Smooth muscle cell (in vitro differentiated cells): Measurements from ENCODE around the gene TNC. TPM values are rescaled to one million over a fixed set of nuclear protein-coding genes. Genes with fewer than 3 reads are reported as not detected.

Experiments
- DNase-seq: peaks from one replicate; lab custom pipeline; 2025; ENCODE audit not compliant: unreplicated experiment; lab: John Stamatoyannopoulos, UW
- H2AFZ ChIP-seq: fragments of 200-600 bp; sonication (generic); 2 replicates; pipeline ENCODE4 v1.6.0; 2016; ENCODE audit warnings: antibody characterized with exemption, low read depth, mild to moderate bottlenecking
- H3F3A ChIP-seq: fragments of 200-600 bp; sonication (generic); 2 replicates; pipeline ENCODE4 v1.6.0; 2017; ENCODE audit warnings: antibody characterized with exemption, low read depth
- H3K27ac ChIP-seq: fragments of 200-600 bp; sonication (generic); 2 replicates; pipeline ENCODE4 v1.5.1; 2016; ENCODE audit warnings: low read depth, mild to moderate bottlenecking
- H3K27me3 ChIP-seq: fragments of 200-600 bp; sonication (generic); 2 replicates; pipeline ENCODE4 v1.6.1; 2016; ENCODE audit warnings: low read depth, mild to moderate bottlenecking
- H3K36me3 ChIP-seq: fragments of 200-600 bp; sonication (generic); 2 replicates; pipeline ENCODE4 v1.5.1; 2016; ENCODE audit warnings: low read depth
- H3K4me1 ChIP-seq: fragments of 200-600 bp; sonication (generic); 2 replicates; pipeline ENCODE4 v1.5.1; 2016; ENCODE audit warnings: low read depth
- H3K4me2 ChIP-seq: fragments of 200-600 bp; sonication (generic); 2 replicates; pipeline ENCODE4 v1.6.0; 2016; ENCODE audit warnings: mild to moderate bottlenecking
- H3K4me3 ChIP-seq: fragments of 200-600 bp; sonication (generic); 2 replicates; pipeline ENCODE4 v1.5.1; 2016; ENCODE audit warnings: mild to moderate bottlenecking
- H3K79me2 ChIP-seq: fragments of 200-600 bp; sonication (generic); 2 replicates; pipeline ENCODE4 v1.6.0; 2016; ENCODE audit warnings: low read depth, mild to moderate bottlenecking
- H3K9ac ChIP-seq: fragments of 200-600 bp; sonication (generic); 2 replicates; pipeline ENCODE4 v1.6.0; 2016; ENCODE audit warnings: low read depth
- H3K9me3 ChIP-seq: fragments of 200-600 bp; sonication (generic); replicated peaks from 2 replicates; pipeline ENCODE4 v1.5.1; 2016; ENCODE audit warnings: low read depth
- H4K20me1 ChIP-seq: fragments of 200-600 bp; sonication (generic); 2 replicates; pipeline ENCODE4 v1.6.0; 2016; ENCODE audit warnings: low read depth
- WGBS: methylation state at CpG from one replicate; pipeline ENCODE4 v1.1.7; 2016; ENCODE audit warnings: low lambda C conversion rate; 5-methylcytosine and 5-hydroxymethylcytosine counted together
- polyA plus RNA-seq: library from polyadenylated mRNA; unstranded; fragments of >200 nt; fragmentation: Nextera tagmentation; extraction: Ambion mirVana; gene quantifications from 2 replicates; pipeline ENCODE4 v1.2.1, GENCODE V29; 2016
- total RNA-seq: library from RNA; depleted of rRNA; stranded (reverse); fragments of >200 nt; gene quantifications from 2 replicates; pipeline ENCODE4 v1.2.3, GENCODE V29; 2014
- TF ChIP-seq, protein P1 (sequence below): fragments of 200-600 bp; sonication (generic); IDR thresholded peaks from 2 replicates; pipeline ENCODE4 v1.5.1; 2017; ENCODE audit warnings: borderline replicate concordance, mild to moderate bottlenecking, antibody characterized with exemption; ENCODE audit not compliant: insufficient read depth, poor library complexity, severe bottlenecking

Gene TNC
- total and polyA plus RNA-seq, 2 experiments from 2014 or later = 567 to 581 TPM

DNA sequence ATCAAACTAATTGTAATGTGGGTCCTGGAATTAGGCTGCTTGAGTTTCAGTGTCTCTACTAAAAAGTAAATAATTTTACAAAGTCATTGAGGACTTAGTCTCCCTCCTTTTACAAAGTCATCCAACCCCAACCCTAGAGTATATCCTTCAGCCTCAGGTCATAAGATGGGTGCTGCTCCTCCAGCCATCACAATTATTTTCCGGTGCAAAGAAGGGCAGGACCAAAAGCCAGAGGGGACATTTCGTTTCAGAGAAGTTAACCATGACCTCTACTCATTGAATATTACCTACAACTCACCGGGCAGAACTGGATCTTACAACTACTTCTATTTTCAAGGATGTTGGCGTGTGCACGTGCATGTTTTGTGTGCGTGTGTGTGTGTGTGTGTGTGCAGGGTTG lies 127.1 kb downstream of the TNC start:
- no peak overlapping the region for H3K27ac ChIP-seq
- no peak for DNase-seq
- no peak overlapping the region for H3K4me3 ChIP-seq
- H3F3A ChIP-seq = no peaks in the 10 kb centered on the region
- no peaks in the 10 kb centered on the region for H3K79me2 ChIP-seq
- no peaks in the 10 kb centered on the region for H3K36me3 ChIP-seq
- H4K20me1 ChIP-seq = no peaks in the 10 kb centered on the region
- H3K4me2 ChIP-seq = no peak overlapping the region
- TF ChIP-seq, protein P1, sequence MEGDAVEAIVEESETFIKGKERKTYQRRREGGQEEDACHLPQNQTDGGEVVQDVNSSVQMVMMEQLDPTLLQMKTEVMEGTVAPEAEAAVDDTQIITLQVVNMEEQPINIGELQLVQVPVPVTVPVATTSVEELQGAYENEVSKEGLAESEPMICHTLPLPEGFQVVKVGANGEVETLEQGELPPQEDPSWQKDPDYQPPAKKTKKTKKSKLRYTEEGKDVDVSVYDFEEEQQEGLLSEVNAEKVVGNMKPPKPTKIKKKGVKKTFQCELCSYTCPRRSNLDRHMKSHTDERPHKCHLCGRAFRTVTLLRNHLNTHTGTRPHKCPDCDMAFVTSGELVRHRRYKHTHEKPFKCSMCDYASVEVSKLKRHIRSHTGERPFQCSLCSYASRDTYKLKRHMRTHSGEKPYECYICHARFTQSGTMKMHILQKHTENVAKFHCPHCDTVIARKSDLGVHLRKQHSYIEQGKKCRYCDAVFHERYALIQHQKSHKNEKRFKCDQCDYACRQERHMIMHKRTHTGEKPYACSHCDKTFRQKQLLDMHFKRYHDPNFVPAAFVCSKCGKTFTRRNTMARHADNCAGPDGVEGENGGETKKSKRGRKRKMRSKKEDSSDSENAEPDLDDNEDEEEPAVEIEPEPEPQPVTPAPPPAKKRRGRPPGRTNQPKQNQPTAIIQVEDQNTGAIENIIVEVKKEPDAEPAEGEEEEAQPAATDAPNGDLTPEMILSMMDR = no peak
- H3K9me3 ChIP-seq = no peaks in the 10 kb centered on the region
- 91% methylated on average over 6 of the region's 6 CpGs for WGBS
- no peak overlapping the region for H2AFZ ChIP-seq
- no peaks in the 10 kb centered on the region for H3K4me1 ChIP-seq
- H3K9ac ChIP-seq = no peak overlapping the region
- no peaks in the 10 kb centered on the region for H3K27me3 ChIP-seq

DNA sequence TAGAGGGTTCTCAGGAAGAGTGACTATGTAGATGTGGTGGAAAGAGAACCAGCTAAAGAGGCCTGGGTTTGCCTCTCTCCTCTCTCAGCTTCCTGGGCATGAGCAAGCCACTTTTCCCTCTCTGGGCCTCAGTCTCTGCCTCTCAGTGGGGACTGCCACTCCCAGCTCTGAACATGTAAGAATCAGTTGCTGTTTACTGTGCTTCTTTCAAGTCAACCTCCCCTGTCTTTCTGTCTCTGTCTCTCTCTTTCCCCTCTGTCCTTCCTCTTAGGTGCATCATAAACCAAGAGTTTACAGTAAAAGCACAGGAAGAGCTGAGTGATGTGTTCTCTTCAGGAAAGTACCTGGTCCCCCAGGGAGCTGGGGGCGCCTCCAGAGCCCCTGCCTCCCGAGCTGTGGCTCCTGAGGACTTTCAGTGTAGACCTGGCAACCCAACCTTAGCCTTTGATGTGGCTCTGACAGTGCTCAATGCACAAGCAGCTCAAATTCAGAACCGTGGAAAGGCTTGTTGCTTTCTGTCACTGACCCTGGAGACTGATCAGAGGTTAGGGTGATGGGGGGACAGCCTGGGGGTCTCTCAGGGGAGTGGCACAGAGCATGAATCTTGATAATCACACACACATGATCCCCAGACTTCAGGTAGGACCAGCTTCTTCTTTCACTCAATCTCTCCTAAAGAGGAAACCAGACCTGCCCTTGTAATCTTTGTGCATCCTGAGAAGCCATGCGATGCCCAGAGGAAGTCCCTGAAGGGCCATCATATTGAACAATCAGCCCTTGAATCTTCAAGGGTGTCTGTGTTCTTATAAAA lies 128.2 kb downstream of the TNC start:
- H3K27me3 ChIP-seq = no peaks in the 10 kb centered on the region
- TF ChIP-seq, protein P1 = no peak
- no peak overlapping the region for H3K27ac ChIP-seq
- H3K79me2 ChIP-seq = no peaks in the 10 kb centered on the region
- 92% methylated on average over 4 of the region's 4 CpGs for WGBS
- H2AFZ ChIP-seq = peak overlapping the region; percentile 10
- H3K4me3 ChIP-seq = no peak overlapping the region
- DNase-seq = no peak
- no peaks in the 10 kb centered on the region for H3K4me1 ChIP-seq
- no peak overlapping the region for H3K9ac ChIP-seq
- H4K20me1 ChIP-seq = no peaks in the 10 kb centered on the region
- no peaks in the 10 kb centered on the region for H3K36me3 ChIP-seq
- H3F3A ChIP-seq = no peaks in the 10 kb centered on the region
- no peaks in the 10 kb centered on the region for H3K9me3 ChIP-seq
- H3K4me2 ChIP-seq = no peak overlapping the region

DNA sequence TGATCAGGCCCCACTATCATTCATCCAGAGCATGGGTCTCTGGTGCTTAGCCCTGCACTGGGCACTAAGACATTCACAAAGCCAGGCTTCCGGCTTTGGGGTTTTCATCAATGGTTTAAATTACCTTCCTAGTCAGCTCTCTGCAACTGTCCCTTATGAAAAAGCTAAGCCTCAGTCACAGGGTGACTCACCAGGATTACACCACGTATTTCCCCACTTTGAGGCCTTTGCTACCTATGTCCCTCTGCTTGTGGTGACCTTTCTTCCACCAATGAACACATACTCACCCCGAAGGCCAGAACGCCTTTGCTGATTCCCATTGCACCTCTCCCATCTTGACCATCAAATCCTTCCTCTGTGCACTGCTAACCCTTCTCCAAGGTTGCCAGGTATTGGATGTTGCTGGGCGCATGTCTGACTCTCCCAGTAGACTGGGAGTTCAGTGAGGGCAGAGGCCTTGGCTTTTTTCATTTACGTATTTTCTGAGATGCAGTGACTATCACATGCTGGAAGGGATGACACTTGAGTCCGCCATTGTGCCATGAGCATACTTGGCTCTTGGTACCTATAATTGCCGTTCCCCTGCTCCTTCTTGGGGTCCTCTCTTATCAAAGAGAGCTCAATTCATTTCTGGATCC lies 128.9 kb downstream of the TNC start:
- no peaks in the 10 kb centered on the region for H3K36me3 ChIP-seq
- no peaks in the 10 kb centered on the region for H3K9me3 ChIP-seq
- H3K79me2 ChIP-seq = no peaks in the 10 kb centered on the region
- no peak overlapping the region for H3K27ac ChIP-seq
- no peak overlapping the region for H3K4me3 ChIP-seq
- no peaks in the 10 kb centered on the region for H3K27me3 ChIP-seq
- H3K9ac ChIP-seq = no peak overlapping the region
- H2AFZ ChIP-seq = peak overlapping the region; percentile 10
- H3F3A ChIP-seq = no peaks in the 10 kb centered on the region
- no peak for DNase-seq
- TF ChIP-seq, protein P1 = no peak
- no peak overlapping the region for H3K4me2 ChIP-seq
- 64% methylated on average over 8 of the region's 8 CpGs for WGBS
- H3K4me1 ChIP-seq = no peaks in the 10 kb centered on the region
- no peaks in the 10 kb centered on the region for H4K20me1 ChIP-seq

DNA sequence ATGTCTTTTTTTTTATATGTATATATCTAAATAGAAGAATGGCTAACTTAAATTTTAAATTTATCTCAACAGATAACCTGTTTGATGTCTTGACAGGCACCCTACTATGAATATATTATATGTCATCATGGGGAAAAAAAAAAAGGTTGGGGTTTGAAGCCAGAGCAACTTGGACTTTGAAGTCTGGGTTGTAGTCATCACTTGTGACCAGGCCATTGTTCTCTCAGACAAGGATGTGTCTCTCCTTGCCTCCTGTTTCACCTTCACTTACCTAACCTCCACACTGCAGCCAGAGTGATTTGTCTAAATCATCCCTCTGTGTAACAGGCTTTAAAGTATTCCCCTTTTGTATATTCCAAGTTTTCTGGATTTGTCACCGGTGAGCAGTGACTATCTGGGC lies 130.8 kb downstream of the TNC start:
- no peak overlapping the region for H3K27ac ChIP-seq
- H3K79me2 ChIP-seq = no peaks in the 10 kb centered on the region
- WGBS = 82% methylated on average over 1 of the region's 1 CpG
- TF ChIP-seq, protein P1 = no peak
- no peak overlapping the region for H3K9ac ChIP-seq
- no peak overlapping the region for H3K4me2 ChIP-seq
- H3K4me1 ChIP-seq = no peaks in the 10 kb centered on the region
- H2AFZ ChIP-seq = no peak overlapping the region
- H3F3A ChIP-seq = no peaks in the 10 kb centered on the region
- no peak overlapping the region for H3K4me3 ChIP-seq
- DNase-seq = no peak
- no peaks in the 10 kb centered on the region for H3K36me3 ChIP-seq
- no peaks in the 10 kb centered on the region for H3K9me3 ChIP-seq
- no peaks in the 10 kb centered on the region for H3K27me3 ChIP-seq
- H4K20me1 ChIP-seq = no peaks in the 10 kb centered on the region
